Ishikawa (cell line): Measurements from ENCODE around the gene OPRL1.

Experiments
- CEBPB ChIP-seq: IDR thresholded peaks from 2 replicates; pipeline ENCODE4 v1.6.1; 2012
- CREB1 ChIP-seq: IDR thresholded peaks from 2 replicates; pipeline ENCODE4 v1.6.1; 2012; ENCODE audit warnings: low read depth
- EGR1 ChIP-seq: IDR thresholded peaks from 2 replicates; pipeline ENCODE4 v1.6.1; 2012
- EP300 ChIP-seq: IDR thresholded peaks from 2 replicates; pipeline ENCODE4 v1.6.1; 2012; ENCODE audit warnings: borderline replicate concordance
- FOXM1 ChIP-seq: IDR thresholded peaks from 2 replicates; pipeline ENCODE4 v1.6.1; 2012; ENCODE audit warnings: low read depth, borderline replicate concordance
- NFIC ChIP-seq: IDR thresholded peaks from 2 replicates; pipeline ENCODE4 v1.6.1; 2012
- RAD21 ChIP-seq: IDR thresholded peaks from 2 replicates; pipeline ENCODE4 v1.6.1; 2012; ENCODE audit warnings: low read depth
- REST ChIP-seq: IDR thresholded peaks from 2 replicates; pipeline ENCODE4 v1.6.1; 2012; ENCODE audit warnings: low read depth, mild to moderate bottlenecking
- TAF1 ChIP-seq: IDR thresholded peaks from 2 replicates; pipeline ENCODE4 v1.6.1; 2012; ENCODE audit warnings: low read depth, mild to moderate bottlenecking
- TCF12 ChIP-seq: IDR thresholded peaks from 2 replicates; pipeline ENCODE4 v1.6.1; 2012; ENCODE audit warnings: low read depth
- TEAD4 ChIP-seq: IDR thresholded peaks from 2 replicates; pipeline ENCODE4 v1.6.1; 2012
- YY1 ChIP-seq: IDR thresholded peaks from 2 replicates; pipeline ENCODE4 v1.6.1; 2012; ENCODE audit warnings: low read depth
- ZBTB7A ChIP-seq: IDR thresholded peaks from 2 replicates; pipeline ENCODE4 v1.6.1; 2012; ENCODE audit warnings: low read depth
- TF ChIP-seq, protein P1 (sequence below): IDR thresholded peaks from 2 replicates; pipeline ENCODE4 v1.6.1; 2012
- TF ChIP-seq, protein P2 (sequence below): IDR thresholded peaks from 2 replicates; pipeline ENCODE4 v1.6.1; 2012

Gene OPRL1

GRCh38 chr20:64062276-64062595, 17.6 kb upstream of the OPRL1 start:
- TF ChIP-seq TAF1 (no peak), EGR1 (no peak), ZBTB7A (no peak), TCF12 (no peak), FOXM1 (no peak), CEBPB (no peak), CREB1 (no peak), RAD21 (no peak), YY1 (no peak)
- TF ChIP-seq, protein P1, sequence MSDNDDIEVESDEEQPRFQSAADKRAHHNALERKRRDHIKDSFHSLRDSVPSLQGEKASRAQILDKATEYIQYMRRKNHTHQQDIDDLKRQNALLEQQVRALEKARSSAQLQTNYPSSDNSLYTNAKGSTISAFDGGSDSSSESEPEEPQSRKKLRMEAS, result no peak

DNA sequence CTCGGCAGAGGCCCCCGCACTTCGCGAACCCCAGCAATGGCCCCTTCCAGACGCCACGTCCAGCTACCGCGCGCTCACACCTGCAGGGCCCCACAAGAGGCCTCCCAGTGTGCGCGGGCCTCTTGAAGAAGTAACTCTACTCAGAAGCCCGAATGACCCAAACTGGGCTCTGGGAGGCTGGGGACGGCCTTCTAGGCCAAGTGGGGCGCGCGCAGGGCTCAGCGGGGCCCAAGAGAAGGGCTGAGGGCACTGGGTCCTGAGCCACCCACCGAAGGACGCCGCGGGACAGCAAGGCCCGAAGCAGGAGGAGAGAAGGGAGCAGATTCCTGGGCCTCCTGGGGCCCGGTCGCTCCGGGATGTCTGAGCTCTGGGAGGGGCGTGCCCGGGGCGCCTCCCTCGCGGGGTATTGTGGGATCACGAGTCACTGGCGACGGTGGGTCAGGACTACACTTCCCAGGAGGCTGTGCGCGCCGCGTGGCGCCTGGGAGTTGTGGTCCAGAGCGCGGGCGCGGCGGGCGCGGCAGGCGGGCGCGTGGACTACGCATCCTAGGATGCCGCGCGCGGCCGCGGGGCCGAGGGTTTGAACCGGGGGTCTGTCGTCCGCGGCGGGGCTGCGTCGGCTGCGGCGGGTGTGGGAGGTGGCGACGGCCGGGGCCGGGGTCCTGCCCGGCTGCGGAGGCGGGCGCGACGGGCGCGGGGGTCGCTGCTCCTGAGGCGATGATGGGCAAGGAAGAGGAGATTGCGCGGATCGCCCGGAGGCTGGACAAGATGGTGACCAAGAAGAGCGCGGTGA, 17.1 kb upstream of the OPRL1 start, which contains the start of gene TCEA2:
Gene TCEA2, plus strand, starts transcription at position 603 of the 793 bp plus-strand sequence. Its CDS starts 115 bp downstream, at position 718.
- TF ChIP-seq YY1 (peak; percentile 69), REST (no peak), NFIC (no peak; the same call in 1 of the 2 replicates), EGR1 (no peak), TCF12 (no peak; the same call in 1 of the 2 replicates), FOXM1 (no peak), CEBPB (no peak), TAF1 (peak; percentile 57; the same call in 1 of the 2 replicates)
- TF ChIP-seq, protein P1, result peak; percentile 57; the same call in 1 of the 2 replicates
- TF ChIP-seq, protein P2, sequence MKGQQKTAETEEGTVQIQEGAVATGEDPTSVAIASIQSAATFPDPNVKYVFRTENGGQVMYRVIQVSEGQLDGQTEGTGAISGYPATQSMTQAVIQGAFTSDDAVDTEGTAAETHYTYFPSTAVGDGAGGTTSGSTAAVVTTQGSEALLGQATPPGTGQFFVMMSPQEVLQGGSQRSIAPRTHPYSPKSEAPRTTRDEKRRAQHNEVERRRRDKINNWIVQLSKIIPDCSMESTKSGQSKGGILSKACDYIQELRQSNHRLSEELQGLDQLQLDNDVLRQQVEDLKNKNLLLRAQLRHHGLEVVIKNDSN, result peak; percentile 62

DNA sequence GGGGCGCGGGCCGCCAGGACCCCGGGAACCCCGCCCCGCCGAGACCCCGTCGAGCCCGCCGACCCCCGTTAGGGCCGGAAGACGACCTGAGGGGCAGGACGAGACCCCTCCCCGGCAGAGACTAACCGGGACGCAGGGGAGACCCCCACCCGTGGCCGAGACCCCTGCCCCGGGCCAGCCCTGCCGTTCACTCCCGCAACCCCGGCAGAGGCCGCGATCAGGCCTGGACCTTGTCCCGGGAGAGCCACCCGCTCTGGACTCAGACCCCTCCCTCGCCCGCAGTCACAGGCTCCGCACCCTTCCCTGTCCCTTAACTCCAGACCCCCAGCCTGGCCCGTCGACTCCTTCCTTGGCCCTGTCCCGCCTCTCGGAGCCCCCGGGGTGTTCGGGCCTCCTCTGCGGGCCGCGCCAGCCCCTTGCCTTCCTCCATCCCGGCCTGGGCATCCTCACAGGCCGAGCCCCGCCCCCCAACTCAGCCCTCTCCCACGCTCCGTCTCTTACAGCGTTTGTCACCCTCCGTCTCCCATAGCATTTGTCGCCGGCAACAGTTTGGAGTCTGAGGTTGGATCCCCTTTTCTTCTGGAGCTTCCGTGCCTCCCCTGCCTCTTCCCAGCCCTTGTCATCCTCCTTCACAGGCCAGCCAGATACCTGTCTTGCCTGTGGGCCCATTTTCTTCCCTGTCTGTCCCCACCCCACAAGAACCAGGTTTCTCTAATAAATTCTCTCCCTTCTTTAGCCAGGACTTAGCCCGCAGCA, 16.3 kb upstream of the OPRL1 start:
- TF ChIP-seq FOXM1 (no peak), ZBTB7A (peak; percentile 67)

DNA sequence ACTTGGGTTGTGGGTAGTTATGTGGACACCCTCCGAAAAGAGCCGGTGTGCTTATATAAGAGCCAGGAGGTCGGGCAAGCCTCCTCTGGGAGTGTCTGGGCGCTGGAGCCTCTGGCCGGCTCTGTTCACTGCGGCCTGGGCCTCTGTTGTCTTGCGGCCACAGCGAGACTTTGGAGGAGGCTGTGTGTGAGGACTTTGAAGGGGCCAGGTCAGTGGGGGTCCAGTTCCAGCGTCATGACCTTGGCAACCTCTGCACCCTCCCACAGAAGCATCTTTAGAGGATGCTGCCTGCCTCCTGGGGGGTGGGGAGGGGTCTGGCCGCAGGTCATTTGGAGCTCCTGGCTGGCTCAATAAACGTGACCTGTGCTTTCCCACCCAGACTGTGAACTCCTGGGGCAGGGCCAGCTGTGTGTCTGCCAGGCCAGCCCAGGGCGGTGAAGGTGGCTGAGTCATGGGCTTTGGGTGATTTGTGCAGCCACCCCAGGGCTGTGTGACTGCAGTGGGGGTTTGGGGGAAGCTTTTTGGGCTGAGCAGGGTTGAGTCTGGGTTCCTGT, 15.7 kb upstream of the OPRL1 start:
- TF ChIP-seq, protein P1, result no peak
- TF ChIP-seq ZBTB7A, result 0 out of 2 replicates have a peak, but pooled peaks have one; percentile 41
- no peak for TF ChIP-seq FOXM1

- TF ChIP-seq RAD21, result no peak
- no peak for TF ChIP-seq CEBPB
Observed at GRCh38 chr20:64065062-64065973, 14.6 kb upstream of the OPRL1 start.

GRCh38 chr20:64065974-64066343, 13.9 kb upstream of the OPRL1 start:
- 0 out of 2 replicates have a peak, but pooled peaks have one; percentile 20 for TF ChIP-seq TCF12
- TF ChIP-seq, protein P1, result peak; percentile 66
- TF ChIP-seq EP300, result 0 out of 2 replicates have a peak, but pooled peaks have one; percentile 34
- TF ChIP-seq FOXM1, result no peak
- TF ChIP-seq YY1, result 0 out of 2 replicates have a peak, but pooled peaks have one; percentile 8
- TF ChIP-seq RAD21, result no peak
- 0 out of 2 replicates have a peak, but pooled peaks have one; percentile 43 for TF ChIP-seq CREB1
- TF ChIP-seq TEAD4, result peak; percentile 56

DNA sequence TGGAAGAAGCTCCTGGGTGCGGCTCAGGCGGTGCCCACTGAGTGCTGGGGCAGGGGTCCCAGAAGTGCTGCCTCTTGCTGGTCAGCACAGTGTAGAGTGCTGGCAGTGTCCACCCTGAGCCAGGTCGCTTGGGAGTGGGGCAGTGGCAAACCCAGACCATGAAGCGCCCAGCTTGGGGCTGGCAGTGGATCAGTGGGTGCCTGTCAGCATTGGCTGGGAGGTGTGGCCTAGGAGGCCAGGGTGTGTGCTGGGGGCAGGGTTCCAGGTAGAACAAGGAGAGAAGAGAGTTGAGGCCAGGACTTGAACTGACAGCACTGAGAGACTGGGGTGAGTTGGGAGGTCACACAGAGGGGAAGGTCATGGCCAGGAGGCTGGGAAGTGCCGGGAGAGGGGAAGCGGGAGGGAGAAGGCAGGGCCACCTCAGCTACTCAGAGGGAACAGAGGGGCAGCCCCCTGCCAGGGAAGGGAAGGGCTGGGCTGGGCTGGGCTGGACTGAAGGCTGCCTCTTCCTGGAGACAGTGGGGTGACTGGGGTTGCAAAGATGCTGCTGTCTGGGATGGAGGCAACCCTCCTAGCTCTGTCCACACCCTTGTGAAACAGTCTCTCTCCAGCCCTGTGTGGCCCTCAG, 12.8 kb upstream of the OPRL1 start:
- no peak for TF ChIP-seq ZBTB7A
- TF ChIP-seq TEAD4, result no peak
